PC-3 (cell line): ENCODE measurements around the gene CELSR2. TPM values are rescaled to one million over a fixed set of nuclear protein-coding genes. Genes with fewer than 3 reads are reported as not detected.
A peak's percentile ranks its signal among the peaks of the same experiment; 100 is the strongest.

ENCODE experiments used
- ATAC-seq: fragments of 200-7000 bp; cut with Tn5 transposase; 2 replicates; pipeline ENCODE4 v1.9.1; 2020; ENCODE audit warnings: mild to moderate bottlenecking, moderate library complexity
- BruUV-seq: library from RNA; stranded (reverse); fragments of 400-500 nt; replicated peaks from 2 replicates; lab custom pipeline; 2021; lab: Mats Ljungman, UMichigan
- CTCF ChIA-PET: fragments of 300-600 bp; sonication (Branson Sonifier 250); formaldehyde crosslinking; loops from one replicate; lab custom pipeline; 2022; ENCODE audit warnings: antibody characterized with exemption; lab: Charles Lee
- POLR2A ChIA-PET: fragments of 300-600 bp; sonication (Branson Sonifier 250); formaldehyde crosslinking; loops from one replicate; lab custom pipeline; 2022; ENCODE audit warnings: antibody characterized with exemption; ENCODE audit not compliant: unreplicated experiment; lab: Charles Lee
- DNase-seq: peaks from one replicate; pipeline ENCODE4 v3.0.0-alpha.2; 2015
- H2AFZ ChIP-seq: fragments of 300-600 bp; sonication (generic); 2 replicates; pipeline ENCODE4 v1.6.0; 2016; ENCODE audit warnings: antibody characterized with exemption, low read length
- H3F3A ChIP-seq: fragments of 300-600 bp; sonication (generic); one replicate; pipeline ENCODE4 v1.6.0; 2017; ENCODE audit warnings: antibody characterized with exemption, low read length, control low read depth, mild to moderate bottlenecking; ENCODE audit not compliant: unreplicated experiment
- H3K27ac ChIP-seq: fragments of 300-600 bp; sonication (generic); 2 replicates; pipeline ENCODE4 v1.5.1; 2016; ENCODE audit warnings: mild to moderate bottlenecking, low read length
- H3K27me3 ChIP-seq: fragments of 300-600 bp; sonication (generic); 2 replicates; pipeline ENCODE4 v1.6.1; 2016; ENCODE audit warnings: low read length, mixed read lengths
- H3K36me3 ChIP-seq: fragments of 300-600 bp; sonication (generic); 2 replicates; pipeline ENCODE4 v1.6.1; 2016; ENCODE audit warnings: low read depth, mixed run types, low read length, mixed read lengths
- H3K4me1 ChIP-seq: fragments of 300-600 bp; sonication (generic); 2 replicates; pipeline ENCODE4 v1.5.1; 2016; ENCODE audit warnings: low read length; ENCODE audit not compliant: insufficient read depth
- H3K4me2 ChIP-seq: fragments of 300-600 bp; sonication (generic); 2 replicates; pipeline ENCODE4 v1.6.0; 2016; ENCODE audit warnings: low read length
- H3K4me3 ChIP-seq: fragments of 300-600 bp; sonication (generic); 2 replicates; pipeline ENCODE4 v1.5.1; 2016; ENCODE audit warnings: mild to moderate bottlenecking, low read length, mixed read lengths
- H3K79me2 ChIP-seq: fragments of 300-600 bp; sonication (generic); 2 replicates; pipeline ENCODE4 v1.6.1; 2017; ENCODE audit warnings: low read length, mixed read lengths
- H3K9ac ChIP-seq: fragments of 300-600 bp; sonication (generic); 2 replicates; pipeline ENCODE4 v1.6.0; 2016; ENCODE audit warnings: mild to moderate bottlenecking, low read length
- H3K9me2 ChIP-seq: fragments of 300-600 bp; sonication (generic); replicated peaks from 2 replicates; pipeline ENCODE4 v1.6.1; 2016; ENCODE audit warnings: mixed run types, low read length, mixed read lengths
- H3K9me3 ChIP-seq: fragments of 300-600 bp; sonication (generic); 2 replicates; pipeline ENCODE4 v1.6.1; 2016; ENCODE audit warnings: low read length, mixed read lengths
- H4K20me1 ChIP-seq: fragments of 300-600 bp; sonication (generic); 2 replicates; pipeline ENCODE4 v1.6.1; 2016; ENCODE audit warnings: low read length, mixed read lengths
- CTCF ChIP-seq: fragments of 300-600 bp; sonication (generic); conservative IDR thresholded peaks from 2 replicates; pipeline ENCODE4 v1.5.1; 2017; ENCODE audit warnings: antibody characterized with exemption, low read depth, mild to moderate bottlenecking, low read length
- EZH2 ChIP-seq: fragments of 300-600 bp; sonication (generic); IDR thresholded peaks from one replicate; pipeline ENCODE4 v1.6.1; 2017; ENCODE audit warnings: antibody characterized with exemption, mild to moderate bottlenecking, low read length; ENCODE audit not compliant: unreplicated experiment
- EZH2phosphoT487 ChIP-seq: fragments of 300-600 bp; sonication (generic); IDR thresholded peaks from 2 replicates; pipeline ENCODE4 v1.6.1; 2018; ENCODE audit warnings: mild to moderate bottlenecking, antibody characterized with exemption, low read length, borderline replicate concordance
- intact Hi-C: fragments of 100-400 bp; cut with micrococcal nuclease; formaldehyde crosslinking; loops from 2 replicates; pipeline ENCODE4 v1.9.0; 2023
- total RNA-seq: library from RNA; depleted of rRNA; stranded (reverse); fragments of >200 nt; gene quantifications from 2 replicates; pipeline ENCODE4 v1.2.3, GENCODE V29; 2014

CELSR2 gene
- total RNA-seq, 1 experiment from 2014 or later, result 3.6 TPM

DNA sequence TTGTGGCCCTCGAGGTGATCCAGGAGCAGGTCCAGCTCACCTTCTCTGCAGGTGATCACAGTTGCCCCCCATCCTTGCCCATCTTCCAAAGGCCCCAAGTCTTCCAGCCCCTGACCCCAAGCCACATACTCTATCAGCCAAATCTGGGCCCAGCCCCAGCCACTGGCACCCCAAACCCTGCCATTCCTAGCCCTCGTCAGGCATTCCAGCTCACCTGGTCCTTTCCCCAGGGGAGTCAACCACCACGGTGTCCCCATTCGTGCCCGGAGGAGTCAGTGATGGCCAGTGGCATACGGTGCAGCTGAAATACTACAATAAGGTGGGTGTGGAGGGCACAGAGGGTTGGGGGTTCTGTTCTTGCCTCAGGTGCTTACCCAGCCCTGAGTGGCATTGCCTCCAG, 12.2 kb downstream of the CELSR2 start:
- H2AFZ ChIP-seq, result no peak overlapping the region
- no peak overlapping the region for H3K4me3 ChIP-seq
- no peaks in the 10 kb centered on the region for H3K27me3 ChIP-seq
- ATAC-seq (no peak), DNase-seq (no peak)
- no peaks in the 10 kb centered on the region for H3K9me2 ChIP-seq
- ChIA-PET CTCF (no interaction called here), POLR2A (no interaction called here)
- no peak overlapping the region for H3K9ac ChIP-seq
- H3F3A ChIP-seq, result no peaks in the 10 kb centered on the region
- no peak overlapping the region for H3K4me2 ChIP-seq
- intact Hi-C loops, result no loop called here
- TF ChIP-seq EZH2 (no peak), CTCF (no peak), EZH2phosphoT487 (no peak)
- peaks cover 12% of the 10 kb centered on the region for H3K4me1 ChIP-seq
- H4K20me1 ChIP-seq, result no peaks in the 10 kb centered on the region
- BruUV-seq, result no TSS peak
- H3K9me3 ChIP-seq, result no peaks in the 10 kb centered on the region
- H3K27ac ChIP-seq, result no peak overlapping the region
- H3K79me2 ChIP-seq, result no peaks in the 10 kb centered on the region
- H3K36me3 ChIP-seq, result no peaks in the 10 kb centered on the region

DNA sequence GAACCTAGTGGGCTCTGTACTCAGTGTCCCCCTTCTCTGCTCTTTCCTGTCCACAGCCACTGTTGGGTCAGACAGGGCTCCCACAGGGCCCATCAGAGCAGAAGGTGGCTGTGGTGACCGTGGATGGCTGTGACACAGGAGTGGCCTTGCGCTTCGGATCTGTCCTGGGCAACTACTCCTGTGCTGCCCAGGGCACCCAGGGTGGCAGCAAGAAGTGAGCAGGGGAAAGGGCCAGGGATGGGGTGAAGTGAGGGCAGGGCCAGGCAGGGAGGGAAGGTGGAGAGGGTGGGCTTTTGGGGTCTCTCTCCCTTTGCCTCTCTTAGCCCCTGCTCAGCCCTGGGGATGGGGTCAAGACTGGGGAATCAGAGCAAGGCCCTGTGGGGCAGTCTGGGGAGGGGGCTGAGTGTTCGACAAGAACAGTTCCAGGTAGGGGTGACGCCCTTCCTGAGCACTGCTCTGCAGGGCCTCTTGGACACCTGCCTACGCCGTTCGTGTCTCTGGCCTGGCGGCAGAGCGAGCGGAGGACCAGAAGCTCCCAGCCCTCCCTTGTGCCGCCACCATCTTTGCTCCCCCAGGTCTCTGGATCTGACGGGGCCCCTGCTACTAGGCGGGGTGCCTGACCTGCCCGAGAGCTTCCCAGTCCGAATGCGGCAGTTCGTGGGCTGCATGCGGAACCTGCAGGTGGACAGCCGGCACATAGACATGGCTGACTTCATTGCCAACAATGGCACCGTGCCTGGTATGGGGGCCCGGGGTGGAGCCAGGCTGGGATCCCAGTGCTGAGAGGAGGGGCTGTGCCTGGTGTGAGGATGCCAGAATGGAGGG, 13.1 kb downstream of the CELSR2 start:
- intact Hi-C loops, result loop anchor here (1.0 kb wide), 3 partner anchors 12 to 173 kb away; no protein-coding TSS in a partner anchor
- Histone ChIP-seq H3K9ac (no peak overlapping the region), H4K20me1 (no peaks in the 10 kb centered on the region), H2AFZ (no peak overlapping the region), H3K9me3 (no peaks in the 10 kb centered on the region), H3K4me2 (no peak overlapping the region), H3K27ac (no peak overlapping the region), H3K36me3 (no peaks in the 10 kb centered on the region), H3F3A (no peaks in the 10 kb centered on the region), H3K9me2 (no peaks in the 10 kb centered on the region), H3K79me2 (no peaks in the 10 kb centered on the region), H3K4me1 (peaks cover 13% of the 10 kb centered on the region), H3K27me3 (no peaks in the 10 kb centered on the region), H3K4me3 (no peak overlapping the region)
- POLR2A ChIA-PET, result no interaction called here
- no TSS peak for BruUV-seq
- TF ChIP-seq EZH2phosphoT487 (no peak), EZH2 (no peak), CTCF (no peak)
- DNase-seq, result no peak
- no peak for ATAC-seq
- CTCF ChIA-PET, result interaction anchor here (0.6 kb wide), 1 partner anchor 137 kb away, joined by 6 read pairs; no protein-coding TSS in a partner anchor

DNA sequence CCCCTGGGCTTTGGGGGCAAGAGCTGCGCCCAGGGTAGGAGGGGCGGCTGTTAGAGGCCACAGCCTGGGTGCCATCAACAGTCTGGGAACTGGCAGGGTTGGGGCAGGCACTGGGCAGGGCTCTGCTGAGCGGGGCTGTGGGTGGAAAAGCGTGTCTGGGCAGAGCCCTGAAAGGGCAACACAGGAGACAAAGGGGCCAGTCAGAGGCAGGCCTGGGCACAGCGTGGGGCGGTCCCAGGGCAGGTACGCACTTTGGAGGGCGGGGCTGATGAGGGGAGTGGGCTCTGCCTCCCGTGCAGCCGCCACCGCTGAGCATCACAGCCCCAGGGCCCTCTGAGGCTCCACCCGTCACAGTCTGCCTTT, 13.9 kb downstream of the CELSR2 start:
- Histone ChIP-seq H4K20me1 (no peaks in the 10 kb centered on the region), H3K4me1 (peaks cover 10% of the 10 kb centered on the region), H3K79me2 (no peaks in the 10 kb centered on the region), H2AFZ (no peak overlapping the region), H3K4me3 (no peak overlapping the region), H3K27me3 (no peaks in the 10 kb centered on the region), H3K4me2 (no peak overlapping the region), H3F3A (no peaks in the 10 kb centered on the region), H3K9me3 (no peaks in the 10 kb centered on the region), H3K27ac (no peak overlapping the region), H3K9ac (no peak overlapping the region), H3K9me2 (no peaks in the 10 kb centered on the region), H3K36me3 (no peaks in the 10 kb centered on the region)
- DNase-seq (no peak), ATAC-seq (peak; percentile 2; the same call in 1 of the 2 replicates)
- CTCF ChIA-PET, result interaction anchor here (1.2 kb wide), 1 partner anchor 62 kb away, joined by 4 read pairs; no protein-coding TSS in a partner anchor
- no TSS peak for BruUV-seq
- TF ChIP-seq EZH2phosphoT487 (no peak), CTCF (no peak), EZH2 (no peak)
- POLR2A ChIA-PET, result no interaction called here
- intact Hi-C loops, result loop anchor here (1.0 kb wide), 3 partner anchors 11 to 174 kb away; no protein-coding TSS in a partner anchor
